ENCODE results near the gene KRT84.

GRCh38 chr12:52389313-52390207 is 4.1 kb upstream of the KRT84 start:
- TF ChIP-seq POLR2A (IDR thresholded peaks at IDR 0.05) (no peak), CTCF (IDR thresholded peaks at IDR 0.05) (no peak)
